GM18909 (cell line): ENCODE measurements around the gene SLC52A1.
"Not testable (repeated sequence)": the region's sequence is repeated elsewhere in the genome, so short reads cannot be mapped to it uniquely, and the experiment has no call there.

Experiments
- ATAC-seq: cut with Tn5 transposase; IDR thresholded peaks from one replicate; pipeline ENCODE4 v1.9.1; 2021; ENCODE audit warnings: mild to moderate bottlenecking; ENCODE audit not compliant: unreplicated experiment, poor library complexity

SLC52A1 gene

DNA sequence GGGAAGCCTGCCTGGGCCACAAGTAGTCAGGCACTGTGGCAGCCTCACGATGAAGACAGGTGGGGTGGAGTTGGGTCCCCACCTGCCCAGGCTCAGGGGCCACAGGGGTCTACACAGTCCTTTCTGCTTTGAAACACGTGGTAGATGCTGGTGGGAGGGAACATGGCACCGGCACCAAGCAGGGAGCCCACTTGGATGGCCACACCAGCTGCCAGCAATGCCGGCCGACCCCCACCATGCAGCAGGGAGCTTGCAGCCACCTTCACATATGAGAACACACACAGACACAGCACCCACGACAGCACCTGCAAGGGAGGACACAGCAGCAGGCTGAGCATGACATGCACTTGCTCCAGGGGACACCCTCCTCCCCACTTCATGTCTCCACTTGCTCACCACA lies 2.4 kb downstream of the SLC52A1 start:
- ATAC-seq = no peak

DNA sequence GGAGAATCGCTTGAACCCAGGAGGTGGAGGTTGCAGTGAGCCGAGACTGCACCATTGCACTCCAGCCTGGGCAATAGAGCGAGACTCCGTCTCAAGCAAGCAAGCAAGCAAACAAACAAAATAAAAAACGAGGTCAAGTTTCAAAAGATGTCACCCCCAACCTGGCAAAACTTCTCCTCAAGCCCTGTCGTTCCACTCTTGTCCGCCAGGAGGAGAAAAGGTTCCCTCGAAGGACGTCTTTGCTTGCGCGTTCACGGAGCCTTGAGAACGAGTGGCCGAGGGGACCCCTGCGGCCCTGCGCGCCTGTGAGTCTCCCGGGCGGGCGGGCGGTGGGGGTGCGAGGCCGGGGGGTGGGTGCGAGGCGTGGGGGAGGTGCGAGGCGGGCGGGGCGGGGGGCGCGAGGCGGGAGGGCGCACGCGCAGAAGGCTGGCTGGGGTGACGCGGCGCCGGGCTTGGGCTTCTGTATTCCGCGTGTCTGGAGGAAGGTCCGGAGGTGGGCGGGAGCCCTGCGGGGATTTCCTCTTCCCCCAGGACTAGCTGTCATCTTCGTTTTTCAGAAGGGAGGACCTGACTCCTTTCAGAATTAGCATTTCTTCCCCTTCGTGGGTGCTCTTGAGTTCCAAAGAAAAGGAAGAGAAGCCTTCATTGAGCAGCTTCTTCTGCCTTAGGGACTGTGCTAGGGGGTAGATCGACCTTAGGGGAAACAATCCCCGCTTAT lies 3.7 kb downstream of the SLC52A1 start:
- no peak for ATAC-seq

DNA sequence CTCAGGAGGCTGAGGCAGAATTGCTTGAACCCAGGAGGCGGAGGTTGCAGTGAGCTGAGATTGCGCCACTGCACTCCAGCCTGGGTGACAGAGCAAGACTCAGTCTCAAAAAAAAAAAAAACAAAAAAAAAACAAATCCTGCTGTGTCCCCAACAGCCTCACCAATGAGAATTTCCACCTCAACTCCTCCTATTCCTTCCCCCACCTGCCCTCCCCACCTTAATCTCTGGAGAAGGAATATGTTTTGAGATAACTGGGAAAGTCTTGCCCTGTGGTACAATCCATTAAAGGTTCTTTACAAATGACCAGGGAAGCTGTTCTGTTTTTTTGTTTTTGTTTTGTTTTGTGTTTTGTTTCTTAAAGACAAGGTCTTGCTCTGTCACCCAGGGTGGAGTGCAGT lies 5.1 kb downstream of the SLC52A1 start:
- ATAC-seq = not testable (repeated sequence)

DNA sequence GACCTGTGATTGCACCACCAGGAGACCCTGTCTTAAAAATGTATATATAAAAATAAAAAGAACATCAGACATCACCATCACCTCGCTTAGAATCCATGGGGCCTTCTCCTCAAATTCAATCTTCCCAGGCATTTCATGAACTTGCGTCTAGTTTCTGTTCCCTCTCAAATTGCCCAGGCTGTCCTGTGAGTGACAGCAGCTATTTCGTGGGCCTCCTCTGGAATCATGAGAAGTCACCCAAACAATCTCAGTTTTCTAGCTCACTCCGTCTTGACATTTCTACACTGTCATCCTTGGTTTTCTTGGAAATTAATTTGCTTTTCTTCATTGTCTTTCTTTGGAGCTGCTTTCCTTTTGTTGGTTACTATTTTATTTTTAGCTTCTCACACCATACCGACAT lies 7.3 kb downstream of the SLC52A1 start:
- no peak for ATAC-seq

DNA sequence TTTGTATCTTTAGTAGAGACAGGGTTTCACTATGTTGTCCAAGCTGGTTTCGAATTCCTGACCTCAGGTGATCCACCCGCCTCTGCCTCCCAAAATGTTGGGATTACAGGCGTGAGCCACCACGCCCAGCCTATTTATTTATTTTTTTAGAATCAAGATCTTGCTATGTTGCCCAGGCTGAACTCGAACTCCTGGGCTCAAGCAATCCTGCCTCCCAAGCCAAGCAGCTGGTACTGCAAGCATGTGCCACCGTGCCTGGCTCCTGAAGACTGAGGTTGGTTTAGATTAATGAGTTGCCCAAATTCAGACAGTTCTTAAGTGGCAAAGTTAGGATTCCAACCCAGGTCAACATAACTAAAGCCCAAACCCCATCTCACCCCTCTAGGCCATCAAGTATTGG lies 7.9 kb downstream of the SLC52A1 start:
- no peak for ATAC-seq

DNA sequence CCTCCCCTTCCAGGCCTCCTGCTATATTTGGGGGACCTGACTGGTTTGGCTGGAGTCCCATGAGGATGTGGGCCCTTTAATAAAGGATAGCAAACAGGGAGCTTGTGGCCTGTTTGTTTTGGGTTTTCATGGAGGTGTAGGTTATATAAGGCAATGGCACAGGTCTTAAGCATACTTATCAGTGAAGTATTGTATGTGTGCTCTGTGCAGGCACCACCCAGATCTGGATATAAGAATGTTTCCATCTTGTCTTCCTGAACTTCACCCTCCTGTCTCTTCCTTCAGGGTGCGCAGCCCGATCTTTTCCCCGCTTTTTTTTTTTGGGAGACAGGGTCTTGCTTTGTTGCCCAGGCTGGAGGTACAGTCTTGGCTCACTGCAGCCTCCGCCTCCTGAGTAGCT lies 10.6 kb downstream of the SLC52A1 start:
- ATAC-seq = no peak

DNA sequence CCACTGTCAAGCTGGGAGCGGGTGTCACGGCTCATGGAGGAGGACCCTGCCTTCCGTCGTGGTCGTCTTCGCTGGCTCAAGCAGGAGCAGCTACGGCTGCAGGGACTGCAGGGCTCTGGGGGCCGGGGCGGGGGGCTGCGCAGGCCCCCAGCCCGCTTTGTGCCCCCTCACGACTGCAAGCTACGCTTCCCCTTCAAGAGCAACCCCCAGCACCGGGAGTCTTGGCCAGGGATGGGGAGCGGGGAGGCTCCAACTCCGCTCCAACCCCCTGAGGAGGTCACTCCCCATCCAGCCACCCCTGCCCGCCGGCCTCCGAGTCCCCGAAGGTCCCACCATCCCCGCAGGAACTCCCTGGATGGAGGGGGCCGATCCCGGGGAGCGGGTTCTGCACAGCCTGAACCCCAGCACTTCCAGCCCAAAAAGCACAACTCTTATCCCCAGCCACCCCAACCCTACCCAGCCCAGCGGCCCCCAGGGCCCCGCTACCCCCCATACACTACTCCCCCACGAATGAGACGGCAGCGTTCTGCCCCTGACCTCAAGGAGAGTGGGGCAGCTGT lies 11.6 kb downstream of the SLC52A1 start:
- no peak for ATAC-seq

DNA sequence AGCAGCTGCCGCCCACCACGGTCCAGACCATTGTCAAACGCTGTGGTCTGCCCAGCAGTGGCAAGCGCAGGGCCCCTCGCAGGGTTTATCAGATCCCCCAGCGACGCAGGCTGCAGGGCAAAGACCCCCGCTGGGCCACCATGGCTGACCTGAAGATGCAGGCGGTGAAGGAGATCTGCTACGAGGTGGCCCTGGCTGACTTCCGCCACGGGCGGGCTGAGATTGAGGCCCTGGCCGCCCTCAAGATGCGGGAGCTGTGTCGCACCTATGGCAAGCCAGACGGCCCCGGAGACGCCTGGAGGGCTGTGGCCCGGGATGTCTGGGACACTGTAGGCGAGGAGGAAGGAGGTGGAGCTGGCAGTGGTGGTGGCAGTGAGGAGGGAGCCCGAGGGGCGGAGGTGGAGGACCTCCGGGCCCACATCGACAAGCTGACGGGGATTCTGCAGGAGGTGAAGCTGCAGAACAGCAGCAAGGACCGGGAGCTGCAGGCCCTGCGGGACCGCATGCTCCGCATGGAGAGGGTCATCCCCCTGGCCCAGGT lies 13.0 kb downstream of the SLC52A1 start:
- no peak for ATAC-seq

DNA sequence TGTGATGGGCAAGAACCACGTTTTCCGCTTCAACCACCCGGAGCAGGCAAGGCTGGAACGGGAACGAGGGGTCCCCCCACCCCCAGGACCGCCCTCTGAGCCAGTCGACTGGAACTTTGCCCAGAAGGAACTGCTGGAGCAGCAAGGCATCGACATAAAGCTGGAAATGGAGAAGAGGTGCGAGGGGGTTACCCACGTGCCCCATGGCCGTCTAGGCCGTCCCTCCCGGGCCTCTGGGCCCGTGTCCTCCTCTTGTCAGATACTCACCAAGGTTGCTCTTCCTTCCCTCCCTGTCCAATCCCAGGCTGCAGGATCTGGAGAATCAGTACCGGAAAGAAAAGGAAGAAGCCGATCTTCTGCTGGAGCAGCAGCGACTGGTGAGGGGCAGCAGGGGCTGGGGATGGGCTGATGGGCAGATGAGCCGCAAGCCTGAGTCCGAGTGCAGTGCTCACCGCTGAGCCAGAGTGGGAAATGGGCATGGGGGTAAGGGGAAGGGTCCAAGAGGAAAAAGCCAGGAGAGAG lies 14.7 kb downstream of the SLC52A1 start:
- no peak for ATAC-seq

DNA sequence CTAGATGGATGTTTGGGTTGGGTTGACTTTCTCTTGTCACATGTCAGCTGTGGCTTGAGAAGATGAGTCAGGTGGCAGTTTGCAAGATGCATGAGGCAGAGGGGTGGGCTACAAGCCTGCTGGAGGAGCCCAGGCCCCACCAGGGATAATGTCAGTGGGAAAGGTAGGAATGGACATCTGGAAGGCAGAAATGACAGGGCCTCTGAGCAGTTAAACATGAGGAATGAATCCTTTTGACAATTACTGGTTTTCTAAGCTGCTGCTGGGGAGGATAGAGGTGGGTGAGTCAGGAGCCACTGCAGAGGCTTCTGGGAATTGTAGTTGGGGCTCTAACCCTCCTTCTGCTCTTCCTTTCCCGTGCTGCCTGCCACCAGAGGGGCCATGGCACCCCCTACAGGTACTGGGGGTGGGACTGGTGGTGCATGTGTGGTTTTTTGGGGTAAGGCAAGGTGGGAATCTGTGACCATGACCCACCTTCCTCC lies 15.7 kb downstream of the SLC52A1 start:
- no peak for ATAC-seq

DNA sequence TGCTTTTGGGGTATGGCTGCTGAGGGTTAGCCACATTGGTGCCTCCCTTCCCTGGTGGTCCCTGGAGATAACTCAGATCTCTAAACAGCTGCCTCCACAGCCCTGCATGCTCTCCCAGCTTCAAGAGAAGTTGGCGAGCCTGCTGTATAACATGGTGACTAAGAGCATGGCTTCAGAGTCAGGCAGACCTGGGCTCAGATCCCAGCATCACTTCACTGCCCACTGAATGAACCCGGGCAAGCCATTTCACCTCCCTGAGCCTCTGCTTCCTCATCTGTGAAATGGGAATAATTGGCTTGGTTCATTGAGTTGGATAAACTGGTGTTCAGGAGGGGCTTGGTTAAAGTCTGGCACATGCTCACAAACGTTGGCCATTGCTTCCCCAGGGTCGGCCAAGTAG lies 20.9 kb downstream of the SLC52A1 start:
- ATAC-seq = no peak

DNA sequence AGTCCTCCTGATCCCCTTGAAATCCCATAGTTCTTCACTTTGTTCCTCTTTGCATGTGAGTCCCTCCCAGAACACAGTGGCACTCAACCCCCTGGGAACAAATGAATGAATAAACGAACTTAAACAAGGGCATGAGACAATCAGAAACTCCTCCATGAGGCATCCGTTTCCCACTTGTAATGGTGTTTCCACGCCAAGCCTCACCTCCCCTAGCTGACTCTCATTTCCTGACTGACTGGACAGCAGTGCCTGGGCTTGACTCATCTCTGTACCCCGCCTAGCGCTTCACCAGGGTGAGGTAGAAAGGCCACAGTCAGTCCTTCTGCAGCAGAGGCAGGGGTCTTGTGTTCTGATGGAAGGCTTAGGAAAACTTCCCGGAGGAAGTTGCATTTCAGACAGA lies 23.3 kb downstream of the SLC52A1 start:
- ATAC-seq = no peak

DNA sequence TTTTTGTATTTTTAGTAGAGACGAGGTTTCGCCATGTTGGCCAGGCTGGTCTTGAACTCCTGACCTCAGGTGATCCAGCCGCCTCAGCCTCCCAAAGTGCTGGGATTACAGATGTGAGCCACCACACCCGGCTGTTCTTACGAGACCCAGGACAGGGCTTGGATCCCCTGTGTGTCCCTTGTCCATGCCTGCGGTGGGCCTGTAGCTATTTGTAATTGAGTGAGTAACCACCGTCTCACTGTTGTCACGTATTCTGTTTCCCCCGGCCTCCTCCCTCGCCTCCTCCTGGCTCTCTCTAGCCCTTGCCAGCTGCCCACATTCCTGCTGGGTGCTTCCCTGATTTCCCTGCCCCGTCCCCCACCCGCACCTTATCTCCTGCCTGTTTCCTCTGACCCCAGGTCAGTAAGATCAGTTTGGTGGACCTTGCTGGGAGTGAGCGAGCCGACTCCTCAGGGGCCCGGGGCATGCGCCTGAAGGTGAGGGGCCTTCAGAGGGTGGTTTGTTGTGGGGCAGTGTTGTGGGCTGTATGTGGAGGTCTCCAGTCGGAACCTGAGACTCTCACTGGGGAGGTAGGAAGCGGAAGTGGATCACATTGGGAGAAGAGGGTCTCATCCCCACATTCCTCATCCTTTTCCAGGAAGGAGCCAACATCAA lies 31.9 kb downstream of the SLC52A1 start:
- no peak for ATAC-seq

DNA sequence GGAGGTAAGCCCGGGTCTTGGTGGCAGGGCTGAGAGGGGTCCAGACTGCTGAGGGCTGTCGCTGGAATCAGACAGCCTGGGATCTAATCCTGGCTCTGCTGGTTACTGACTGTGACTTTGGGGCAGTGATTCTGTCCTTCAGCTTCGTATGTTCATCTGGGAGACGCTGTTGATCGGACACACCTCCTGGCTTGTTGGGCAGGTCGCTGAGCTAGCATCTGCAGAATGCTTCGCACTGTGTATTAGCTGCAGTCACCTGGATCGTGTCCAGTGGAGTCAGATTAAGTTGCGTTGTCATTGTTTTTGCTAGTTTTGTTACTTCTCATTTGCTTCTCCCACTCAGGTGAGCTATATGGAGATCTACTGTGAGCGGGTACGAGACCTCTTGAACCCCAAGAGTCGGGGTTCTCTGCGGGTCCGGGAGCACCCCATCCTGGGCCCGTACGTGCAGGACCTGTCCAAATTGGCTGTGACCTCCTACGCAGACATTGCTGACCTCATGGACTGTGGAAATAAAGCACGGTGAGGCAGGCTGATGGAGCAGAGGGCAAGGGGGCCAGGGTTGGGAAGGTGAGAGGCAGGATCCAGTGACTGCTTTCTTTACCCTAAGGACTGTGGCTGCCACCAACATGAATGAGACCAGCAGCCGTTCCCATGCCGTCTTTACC lies 33.0 kb downstream of the SLC52A1 start:
- no peak for ATAC-seq

DNA sequence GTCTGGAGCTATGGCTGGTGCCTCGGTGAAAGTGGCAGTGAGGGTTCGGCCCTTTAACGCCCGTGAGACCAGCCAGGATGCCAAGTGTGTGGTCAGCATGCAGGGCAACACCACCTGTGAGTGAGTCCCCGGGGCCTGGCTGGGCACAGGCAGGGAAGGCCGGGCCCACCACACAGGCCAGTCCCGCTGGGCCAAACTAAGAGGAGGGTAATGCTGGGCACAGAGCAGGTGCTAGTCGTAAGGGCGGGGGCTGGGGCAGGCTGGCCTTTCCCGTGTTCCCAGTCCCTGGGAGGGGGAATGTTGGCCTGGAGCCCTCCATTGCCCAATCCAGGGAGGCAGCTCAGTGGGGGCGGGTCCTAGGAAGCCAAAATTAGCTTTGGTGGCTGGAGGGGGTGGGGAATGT lies 35.0 kb downstream of the SLC52A1 start:
- no peak for ATAC-seq

DNA sequence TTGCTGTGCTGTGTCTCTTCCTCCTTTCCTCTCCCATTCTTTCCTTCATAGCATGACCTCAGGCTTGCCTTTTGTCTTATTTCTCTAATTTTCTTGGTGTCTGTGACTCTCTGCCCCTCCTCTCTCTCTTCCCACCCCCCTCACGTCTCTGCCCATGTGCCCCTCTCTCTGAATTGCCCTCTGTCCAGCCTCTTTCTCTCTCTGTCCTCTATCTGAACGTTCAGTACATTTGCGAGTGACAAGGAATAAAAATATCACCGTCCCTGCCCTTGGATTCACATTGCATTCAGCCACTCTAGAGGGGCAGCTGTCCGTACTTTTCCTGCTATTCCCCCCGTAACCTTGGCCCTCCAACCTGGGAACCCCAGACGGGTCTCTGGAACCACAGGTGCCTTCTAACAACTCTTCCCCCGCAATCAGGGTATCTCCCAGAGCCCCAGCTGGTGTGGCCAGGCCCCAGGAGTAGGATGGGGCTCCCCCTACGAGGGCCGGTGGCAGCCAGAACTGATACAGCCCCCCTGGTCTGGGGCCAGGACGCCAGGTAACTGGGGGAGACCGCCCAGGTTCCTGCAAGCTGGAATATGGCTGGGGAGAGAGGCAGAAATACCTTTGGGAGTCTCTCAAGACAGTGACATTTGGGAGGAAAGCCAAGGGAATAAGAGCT lies 35.7 kb downstream of the SLC52A1 start:
- ATAC-seq = no peak

DNA sequence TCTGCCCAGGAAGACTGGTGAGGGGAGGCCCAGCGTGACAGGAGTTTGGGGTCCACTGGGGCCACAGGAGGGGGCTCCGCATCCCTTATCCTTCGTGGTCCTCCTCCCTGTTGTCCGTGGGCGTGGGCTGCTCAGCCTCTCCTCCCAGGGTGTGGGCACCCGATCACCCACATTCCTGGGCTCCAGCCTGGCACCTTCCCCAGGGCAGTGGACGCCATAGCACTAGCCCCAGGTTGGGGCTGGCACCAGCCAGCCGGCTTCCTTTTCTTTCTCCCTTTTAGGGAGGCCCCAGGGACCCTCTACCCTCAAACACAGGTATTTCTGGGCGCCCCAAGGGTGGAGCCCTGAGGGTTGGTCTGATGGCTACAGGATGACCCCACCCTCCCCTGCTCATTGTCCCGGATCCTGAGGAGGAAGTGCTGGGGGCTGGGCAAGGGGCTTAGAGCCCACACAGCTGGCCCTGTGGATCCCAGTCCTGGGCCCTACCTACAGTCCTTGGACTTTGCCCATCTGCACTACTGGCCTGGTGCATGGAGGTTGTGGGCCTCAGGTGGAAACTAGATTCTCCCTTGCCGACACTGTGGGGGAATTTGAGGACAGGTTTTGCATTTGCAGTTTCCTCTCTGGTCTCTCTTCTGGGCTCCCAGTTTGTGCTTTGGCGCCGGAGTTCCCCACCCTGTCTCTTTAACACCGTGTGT lies 36.3 kb downstream of the SLC52A1 start:
- ATAC-seq = no peak

DNA sequence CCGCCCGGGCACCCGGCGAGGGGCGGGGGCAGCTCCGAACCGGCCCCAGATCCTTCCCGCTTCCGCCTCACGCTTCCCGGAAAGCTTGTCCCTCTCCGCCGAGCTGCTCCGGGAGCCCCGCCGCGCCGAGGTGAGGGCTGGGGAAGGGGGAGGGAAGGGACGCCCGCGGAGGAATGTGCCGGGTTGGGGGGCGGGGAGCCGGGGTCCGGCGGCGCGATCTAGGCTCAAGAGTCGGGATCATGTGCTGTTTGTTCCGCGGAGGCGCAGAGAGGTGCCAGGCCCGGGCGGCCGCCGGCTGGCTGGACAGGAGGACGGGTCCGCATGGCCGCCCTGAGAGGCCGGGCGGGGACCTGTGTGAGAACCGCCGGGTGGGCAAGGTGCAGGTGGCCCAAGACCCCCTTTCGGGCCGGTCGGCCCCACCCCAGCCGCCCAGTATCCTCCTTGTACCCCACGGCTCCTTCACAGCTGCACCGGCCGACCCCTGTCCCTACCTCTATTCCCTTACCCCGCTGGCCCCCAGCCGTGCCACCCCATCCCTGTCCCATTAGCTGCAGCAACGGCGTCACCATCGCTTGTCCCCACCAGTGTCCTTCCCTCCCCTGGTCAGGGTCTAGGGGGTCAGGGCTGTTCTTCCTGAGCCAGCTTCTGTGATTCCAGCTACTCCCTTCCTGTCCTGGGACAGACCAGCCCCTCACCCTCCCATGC lies 37.0 kb downstream of the SLC52A1 start:
- peak; percentile 15 for ATAC-seq
